Measurements from ENCODE around the gene ITCH.

DNA sequence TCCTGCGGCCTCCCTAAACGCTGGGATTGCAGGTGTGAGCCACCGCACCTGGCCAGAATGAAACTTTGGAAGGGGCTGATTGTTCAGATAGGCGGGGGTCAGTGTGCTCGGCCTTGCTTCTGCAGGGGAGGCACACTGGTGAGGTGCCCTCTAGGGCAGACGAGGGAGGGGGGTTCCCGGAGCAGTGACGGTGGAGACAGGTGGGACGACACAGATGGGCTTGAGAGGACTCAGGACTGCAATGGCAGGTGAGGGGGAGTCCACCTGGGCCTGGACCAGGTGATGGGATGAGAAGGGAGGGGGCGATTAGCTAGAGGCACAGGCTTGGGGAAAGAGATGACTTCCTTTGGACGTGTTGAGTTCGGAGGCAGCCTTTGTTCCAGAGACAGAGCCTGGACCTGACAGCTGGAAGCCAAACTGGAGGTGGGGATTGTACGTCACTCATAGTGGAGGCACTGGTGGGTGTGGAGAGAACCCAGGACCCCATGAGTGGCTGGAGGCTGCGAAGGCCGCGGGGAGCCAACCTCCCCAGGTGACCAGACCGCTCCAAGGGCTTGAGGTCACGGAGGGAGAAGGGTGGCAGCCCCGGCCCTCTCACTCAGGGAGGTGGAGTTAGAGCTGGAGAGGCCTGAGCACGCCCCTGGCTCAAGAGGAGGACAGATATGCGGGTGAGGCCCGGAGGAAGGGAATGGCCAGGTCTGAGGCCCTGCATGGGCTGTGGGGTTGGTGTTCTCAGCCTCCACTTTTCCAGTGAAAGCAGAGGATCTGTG is 185.0 kb downstream of the ITCH start:
- no peak for TF ChIP-seq CTCF (IDR thresholded peaks at IDR 0.05; ENCODE audit: low read depth, low read length)
- no peak for TF ChIP-seq EZH2phosphoT487 (IDR thresholded peaks at IDR 0.05; ENCODE audit: low read depth)
